HCT116 (cell line): ENCODE data around the gene EIF5A2. TPM values are rescaled to one million over a fixed set of nuclear protein-coding genes. Genes with fewer than 3 reads are reported as not detected.

Experiments
- CBX3 ChIP-seq: IDR thresholded peaks from 2 replicates; pipeline ENCODE4 v1.6.1; 2012; ENCODE audit warnings: low read depth
- EGR1 ChIP-seq: IDR thresholded peaks from 2 replicates; pipeline ENCODE4 v1.6.1; 2012; ENCODE audit warnings: low read depth
- EZH2phosphoT487 ChIP-seq: fragments of 200-600 bp; IDR thresholded peaks from 2 replicates; pipeline ENCODE4 v1.6.1; 2018; ENCODE audit warnings: antibody characterized with exemption, borderline replicate concordance
- FOSL1 ChIP-seq: IDR thresholded peaks from 2 replicates; pipeline ENCODE4 v1.6.1; 2012; ENCODE audit warnings: low read depth
- POLR2A ChIP-seq: IDR thresholded peaks from 2 replicates; pipeline ENCODE4 v1.7.0; 2011; ENCODE audit warnings: borderline replicate concordance; ENCODE audit not compliant: insufficient read depth, insufficient read length; ENCODE audit errors: extremely low read depth
- RAD21 ChIP-seq: IDR thresholded peaks from 2 replicates; pipeline ENCODE4 v1.6.1; 2012; ENCODE audit warnings: low read depth, mild to moderate bottlenecking
- SIN3A ChIP-seq: IDR thresholded peaks from 2 replicates; pipeline ENCODE4 v1.6.1; 2012; ENCODE audit warnings: low read depth
- SP1 ChIP-seq: IDR thresholded peaks from 2 replicates; pipeline ENCODE4 v1.6.1; 2012; ENCODE audit warnings: low read depth
- TCF7L2 ChIP-seq: IDR thresholded peaks from 2 replicates; pipeline ENCODE4 v1.7.0; 2011; ENCODE audit warnings: borderline replicate concordance, inconsistent platforms; ENCODE audit not compliant: insufficient read depth, insufficient read length; ENCODE audit errors: extremely low read depth
- YY1 ChIP-seq: IDR thresholded peaks from 2 replicates; pipeline ENCODE4 v1.6.1; 2011; ENCODE audit warnings: low read length, low read depth, moderate library complexity, mild to moderate bottlenecking; ENCODE audit not compliant: insufficient replicate concordance; ENCODE audit errors: extremely low read depth
- total RNA-seq: library from RNA; stranded (reverse); gene quantifications from one replicate; pipeline ENCODE4 v1.2.1, GENCODE V29; 2021; ENCODE audit not compliant: unreplicated experiment
- TF ChIP-seq, protein P1 (sequence below): IDR thresholded peaks from 2 replicates; pipeline ENCODE4 v1.6.1; 2012; ENCODE audit warnings: low read depth

The EIF5A2 gene
- total RNA-seq, 1 experiment from 2014 or later = 19.4 TPM

DNA sequence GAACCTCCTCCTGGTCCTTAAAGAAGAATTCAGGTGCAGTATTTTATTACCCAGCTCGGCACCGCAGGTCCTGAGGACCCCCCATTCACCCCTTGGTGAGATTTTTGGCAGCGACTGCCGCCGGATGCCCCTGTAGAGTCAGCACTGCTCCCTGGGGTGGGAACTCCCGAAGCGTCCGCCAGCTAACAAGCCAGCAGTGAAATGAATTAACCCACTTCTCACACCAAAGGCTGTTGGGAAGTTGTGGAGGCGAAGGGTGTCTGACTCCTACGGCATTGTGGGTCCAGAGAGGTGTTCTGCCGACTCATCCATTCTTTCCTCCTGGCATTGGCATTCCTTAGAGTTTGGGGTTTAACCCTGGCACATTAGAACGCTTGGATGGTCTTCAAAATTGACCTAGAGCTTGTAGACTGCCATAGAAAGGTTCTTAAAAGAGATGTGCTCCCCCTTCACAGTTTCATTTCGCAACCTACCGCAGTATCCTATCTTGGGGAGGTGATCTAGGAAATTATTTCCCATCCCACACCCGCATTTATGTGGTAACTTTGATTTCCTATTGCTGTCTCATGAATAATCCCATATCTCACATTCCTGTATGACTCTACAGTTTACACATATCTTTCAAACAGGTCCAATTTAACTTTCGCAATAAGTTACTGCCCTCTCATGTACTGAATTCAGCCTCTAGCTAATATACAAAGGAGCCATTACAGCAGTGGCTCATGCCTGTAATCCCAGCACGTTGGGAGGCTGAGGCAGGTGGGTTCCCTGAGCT is 879 bp upstream of the EIF5A2 start (continued):
- no peak for TF ChIP-seq RAD21
- TF ChIP-seq YY1 = no peak
- no peak for TF ChIP-seq SIN3A
- TF ChIP-seq, protein P1, sequence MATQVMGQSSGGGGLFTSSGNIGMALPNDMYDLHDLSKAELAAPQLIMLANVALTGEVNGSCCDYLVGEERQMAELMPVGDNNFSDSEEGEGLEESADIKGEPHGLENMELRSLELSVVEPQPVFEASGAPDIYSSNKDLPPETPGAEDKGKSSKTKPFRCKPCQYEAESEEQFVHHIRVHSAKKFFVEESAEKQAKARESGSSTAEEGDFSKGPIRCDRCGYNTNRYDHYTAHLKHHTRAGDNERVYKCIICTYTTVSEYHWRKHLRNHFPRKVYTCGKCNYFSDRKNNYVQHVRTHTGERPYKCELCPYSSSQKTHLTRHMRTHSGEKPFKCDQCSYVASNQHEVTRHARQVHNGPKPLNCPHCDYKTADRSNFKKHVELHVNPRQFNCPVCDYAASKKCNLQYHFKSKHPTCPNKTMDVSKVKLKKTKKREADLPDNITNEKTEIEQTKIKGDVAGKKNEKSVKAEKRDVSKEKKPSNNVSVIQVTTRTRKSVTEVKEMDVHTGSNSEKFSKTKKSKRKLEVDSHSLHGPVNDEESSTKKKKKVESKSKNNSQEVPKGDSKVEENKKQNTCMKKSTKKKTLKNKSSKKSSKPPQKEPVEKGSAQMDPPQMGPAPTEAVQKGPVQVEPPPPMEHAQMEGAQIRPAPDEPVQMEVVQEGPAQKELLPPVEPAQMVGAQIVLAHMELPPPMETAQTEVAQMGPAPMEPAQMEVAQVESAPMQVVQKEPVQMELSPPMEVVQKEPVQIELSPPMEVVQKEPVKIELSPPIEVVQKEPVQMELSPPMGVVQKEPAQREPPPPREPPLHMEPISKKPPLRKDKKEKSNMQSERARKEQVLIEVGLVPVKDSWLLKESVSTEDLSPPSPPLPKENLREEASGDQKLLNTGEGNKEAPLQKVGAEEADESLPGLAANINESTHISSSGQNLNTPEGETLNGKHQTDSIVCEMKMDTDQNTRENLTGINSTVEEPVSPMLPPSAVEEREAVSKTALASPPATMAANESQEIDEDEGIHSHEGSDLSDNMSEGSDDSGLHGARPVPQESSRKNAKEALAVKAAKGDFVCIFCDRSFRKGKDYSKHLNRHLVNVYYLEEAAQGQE = no peak
- no peak for TF ChIP-seq SP1
- TF ChIP-seq EGR1 = no peak
- TF ChIP-seq CBX3 = 0 out of 2 replicates have a peak, but pooled peaks have one; percentile 16
- TF ChIP-seq TCF7L2 = no peak
- TF ChIP-seq FOSL1 = peak; percentile 10; the same call in 1 of the 2 replicates
- no peak for TF ChIP-seq EZH2phosphoT487
- TF ChIP-seq POLR2A = no peak
